GM18907 (cell line): ENCODE measurements around the gene SLC15A4.
A peak's percentile ranks its signal among the peaks of the same experiment; 100 is the strongest.

ENCODE experiments used
- ATAC-seq: cut with Tn5 transposase; IDR thresholded peaks from one replicate; pipeline ENCODE4 v1.9.1; 2021; ENCODE audit warnings: mild to moderate bottlenecking, moderate library complexity; ENCODE audit not compliant: unreplicated experiment

SLC15A4 gene

GRCh38 chr12:128794661-128795529, 28.9 kb downstream of the SLC15A4 start:
- ATAC-seq = peak; percentile 54

- no peak for ATAC-seq
These were observed 30.1 kb downstream of the SLC15A4 start for GRCh38 chr12:128793701-128794100.

- no peak for ATAC-seq
These were observed 30.9 kb downstream of the SLC15A4 start for GRCh38 chr12:128792881-128793280.

- ATAC-seq = no peak
These were observed 31.4 kb downstream of the SLC15A4 start for GRCh38 chr12:128792398-128792797.

- ATAC-seq = peak; percentile 34
These were observed 32.1 kb downstream of the SLC15A4 start for GRCh38 chr12:128791395-128792322.

GRCh38 chr12:128790653-128791373, 32.9 kb downstream of the SLC15A4 start:
- ATAC-seq = no peak

- no peak for ATAC-seq
These were observed 33.5 kb downstream of the SLC15A4 start for GRCh38 chr12:128790221-128790620.

- no peak for ATAC-seq
These were observed 34.3 kb downstream of the SLC15A4 start for GRCh38 chr12:128789356-128789929.

- no peak for ATAC-seq
These were observed 35.9 kb downstream of the SLC15A4 start for GRCh38 chr12:128787827-128788226.

GRCh38 chr12:128786741-128787391, 36.9 kb downstream of the SLC15A4 start:
- no peak for ATAC-seq

GRCh38 chr12:128784030-128784760, 39.6 kb downstream of the SLC15A4 start:
- ATAC-seq = no peak

- ATAC-seq = peak; percentile 76
These were observed 40.6 kb downstream of the SLC15A4 start for GRCh38 chr12:128783129-128783574.

GRCh38 chr12:128779901-128780300, 43.9 kb downstream of the SLC15A4 start:
- ATAC-seq = no peak

- ATAC-seq = no peak
These were observed 51.5 kb downstream of the SLC15A4 start for GRCh38 chr12:128772249-128772648.

- ATAC-seq = no peak
These were observed 52.1 kb downstream of the SLC15A4 start for GRCh38 chr12:128771681-128772080.

GRCh38 chr12:128767518-128767917, 56.2 kb downstream of the SLC15A4 start:
- no peak for ATAC-seq

- no peak for ATAC-seq
These were observed 56.8 kb downstream of the SLC15A4 start for GRCh38 chr12:128766738-128767501.

GRCh38 chr12:128763395-128763794, 60.4 kb downstream of the SLC15A4 start:
- ATAC-seq = no peak

GRCh38 chr12:128761379-128761790, 62.4 kb downstream of the SLC15A4 start:
- no peak for ATAC-seq
